Uterus (tissue), 4 donors: ENCODE data around the gene AKT3. TPM values are rescaled to one million over a fixed set of nuclear protein-coding genes. Genes with fewer than 3 reads are reported as not detected.
"Not testable (repeated sequence)": the region's sequence is repeated elsewhere in the genome, so short reads cannot be mapped to it uniquely, and the experiment has no call there.

Experiments
- DNase-seq, 2 donors: peaks; one replicate each; pipeline ENCODE4 v3.0.0-alpha.2; 2019 to 2020
- H3K27ac ChIP-seq, 2 donors: fragments of 200-600 bp; sonication (generic); 1 replicate in 1 of 2; 2 replicates in 1 of 2; pipeline ENCODE4 v1.5.1; 2016 to 2018
- H3K27me3 ChIP-seq, 2 donors: fragments of 200-600 bp; sonication (generic); one replicate each; pipeline ENCODE4 v1.5.1; 2018 to 2019; ENCODE audit warnings: control low read depth in 1 of 2
- H3K36me3 ChIP-seq, 2 donors: fragments of 200-600 bp; sonication (generic); one replicate each; pipeline ENCODE4 v1.5.1; 2019; ENCODE audit warnings: control low read depth in 1 of 2
- H3K4me1 ChIP-seq, 2 donors: fragments of 200-600 bp; sonication (generic); one replicate each; pipeline ENCODE4 v1.5.1; 2018 to 2019; ENCODE audit warnings: control low read depth in 1 of 2
- H3K4me3 ChIP-seq, 2 donors: fragments of 200-600 bp; sonication (generic); 1 replicate in 1 of 2; 2 replicates in 1 of 2; pipeline ENCODE4 v1.5.1; 2018 to 2019; ENCODE audit warnings: mild to moderate bottlenecking in 1 of 2
- H3K9me3 ChIP-seq, 2 donors: fragments of 200-600 bp; sonication (generic); one replicate each; pipeline ENCODE4 v1.5.1; 2019; ENCODE audit warnings: control low read depth in 1 of 2
- POLR2A ChIP-seq, 2 donors: fragments of 450-650 bp; IDR thresholded peaks; one replicate each; pipeline ENCODE4 v1.6.1; 2016; ENCODE audit warnings: antibody characterized with exemption in 2 of 2, mild to moderate bottlenecking in 1 of 2, moderate library complexity in 1 of 2
- intact Hi-C: fragments of 100-400 bp; cut with DNase I; formaldehyde crosslinking; loops from one replicate; pipeline ENCODE4 v1.15.1; 2023; ENCODE audit warnings: low total_unique reads
- total RNA-seq, 4 donors: library from RNA; depleted of rRNA in 3 of 4; stranded (reverse); fragments of >200 nt in 3 of 4; gene quantifications; one replicate each; pipeline versions ENCODE4 v1.1.0 to v1.2.4, GENCODE V29; 2014 to 2023
- TF ChIP-seq, protein P1 (sequence below), 4 experiments: fragments of 200-600 bp in 2 of 4; fragments of 450-650 bp in 2 of 4; sonication (generic) in 2 of 4; IDR thresholded peaks; one replicate each; pipeline ENCODE4 v1.5.1; 2016 to 2019; ENCODE audit warnings: antibody characterized with exemption in 4 of 4, mild to moderate bottlenecking in 2 of 4, moderate library complexity in 1 of 4
- donor health status: DM: yes; HTN: yes; CAD: no.

The AKT3 gene
- total RNA-seq, 4 donors from 2014 or later, result 39.2 to 227 (median 97.6) TPM

DNA sequence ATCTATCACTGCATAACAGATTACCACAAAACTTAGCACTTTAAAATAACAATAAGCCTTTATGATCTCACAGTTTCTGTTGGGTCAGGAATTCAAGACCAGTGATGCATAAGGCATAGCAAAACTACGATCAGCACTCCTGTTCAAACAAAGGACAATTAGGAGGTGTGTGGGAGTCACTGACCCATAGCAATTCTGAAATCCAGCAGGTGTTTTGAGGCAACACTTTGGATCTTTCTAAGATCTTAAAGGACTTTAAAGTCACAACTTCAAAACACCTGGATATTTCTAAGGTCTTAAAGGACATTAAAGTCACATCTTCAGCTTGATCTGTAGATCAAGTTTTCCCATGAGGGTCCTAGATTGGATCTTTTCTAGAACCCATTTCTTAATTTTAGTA lies 35.3 kb downstream of the AKT3 start:
- Histone ChIP-seq H3K27me3 (no peaks in the 10 kb centered on the region), H3K9me3 (peaks cover 0 to 8% of the 10 kb centered on the region in 2 donors), H3K4me1 (no peaks in the 10 kb centered on the region), H3K27ac (no peak overlapping the region), H3K4me3 (no peak overlapping the region), H3K36me3 (no peaks in the 10 kb centered on the region)
- TF ChIP-seq POLR2A (IDR thresholded peaks at IDR 0.05), result no peak
- TF ChIP-seq, protein P1, sequence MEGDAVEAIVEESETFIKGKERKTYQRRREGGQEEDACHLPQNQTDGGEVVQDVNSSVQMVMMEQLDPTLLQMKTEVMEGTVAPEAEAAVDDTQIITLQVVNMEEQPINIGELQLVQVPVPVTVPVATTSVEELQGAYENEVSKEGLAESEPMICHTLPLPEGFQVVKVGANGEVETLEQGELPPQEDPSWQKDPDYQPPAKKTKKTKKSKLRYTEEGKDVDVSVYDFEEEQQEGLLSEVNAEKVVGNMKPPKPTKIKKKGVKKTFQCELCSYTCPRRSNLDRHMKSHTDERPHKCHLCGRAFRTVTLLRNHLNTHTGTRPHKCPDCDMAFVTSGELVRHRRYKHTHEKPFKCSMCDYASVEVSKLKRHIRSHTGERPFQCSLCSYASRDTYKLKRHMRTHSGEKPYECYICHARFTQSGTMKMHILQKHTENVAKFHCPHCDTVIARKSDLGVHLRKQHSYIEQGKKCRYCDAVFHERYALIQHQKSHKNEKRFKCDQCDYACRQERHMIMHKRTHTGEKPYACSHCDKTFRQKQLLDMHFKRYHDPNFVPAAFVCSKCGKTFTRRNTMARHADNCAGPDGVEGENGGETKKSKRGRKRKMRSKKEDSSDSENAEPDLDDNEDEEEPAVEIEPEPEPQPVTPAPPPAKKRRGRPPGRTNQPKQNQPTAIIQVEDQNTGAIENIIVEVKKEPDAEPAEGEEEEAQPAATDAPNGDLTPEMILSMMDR (IDR thresholded peaks at IDR 0.05), result no peak
- intact Hi-C loops, result no loop called here
- no peak for DNase-seq

DNA sequence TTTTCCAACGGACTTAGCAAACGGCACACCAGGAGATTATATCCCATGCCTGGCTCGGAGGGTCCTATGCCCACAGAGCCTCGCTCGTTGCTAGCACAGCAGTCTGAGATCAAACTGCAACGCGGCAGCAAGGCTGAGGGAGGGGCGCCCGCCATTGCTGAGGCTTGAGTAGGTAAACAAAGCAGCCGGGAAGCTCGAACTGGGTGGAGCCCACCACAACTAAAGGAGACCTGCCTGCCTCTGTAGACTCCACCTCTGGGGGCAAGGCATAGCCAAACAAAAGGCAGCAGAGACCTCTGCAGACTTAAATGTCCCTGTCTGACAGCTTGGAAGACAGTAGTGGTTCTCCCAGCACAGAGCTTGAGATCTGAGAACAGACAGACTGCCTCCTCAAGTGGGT lies 42.7 kb downstream of the AKT3 start:
- intact Hi-C loops, DNase-seq, H3K4me1 ChIP-seq: not testable (repeated sequence)

DNA sequence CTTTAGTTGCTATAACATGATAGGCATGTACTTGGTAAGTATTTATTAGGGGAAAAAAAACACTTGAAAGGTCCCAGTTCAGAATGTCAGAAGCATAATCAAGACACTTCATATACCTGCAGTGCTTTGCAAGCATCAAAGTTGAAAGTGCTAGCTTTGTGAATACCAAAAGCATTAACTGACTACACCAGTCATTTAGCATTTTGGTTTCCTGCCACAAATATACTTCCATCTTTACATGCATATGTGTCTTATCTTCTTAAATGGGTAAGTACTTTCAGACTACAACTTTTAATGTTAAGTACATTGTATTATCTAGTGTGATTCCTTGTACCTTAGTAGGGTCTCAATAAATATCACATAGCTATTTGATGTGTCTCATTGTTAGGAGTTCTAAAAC lies 43.7 kb downstream of the AKT3 start:
- no peaks in the 10 kb centered on the region for H3K27me3 ChIP-seq
- no peak overlapping the region for H3K4me3 ChIP-seq
- H3K36me3 ChIP-seq, result no peaks in the 10 kb centered on the region
- no peak for DNase-seq
- H3K9me3 ChIP-seq, result no peaks in the 10 kb centered on the region
- no peak for TF ChIP-seq POLR2A (IDR thresholded peaks at IDR 0.05)
- TF ChIP-seq, protein P1 (IDR thresholded peaks at IDR 0.05), result no peak
- H3K4me1 ChIP-seq, result no peaks in the 10 kb centered on the region
- no peak overlapping the region for H3K27ac ChIP-seq
- intact Hi-C loops, result no loop called here

More for the DNA sequence above, 42.7 kb downstream of the AKT3 start:
- not testable (repeated sequence) for H3K27ac ChIP-seq, H3K36me3 ChIP-seq, H3K27me3 ChIP-seq, H3K9me3 ChIP-seq, H3K4me3 ChIP-seq

DNA sequence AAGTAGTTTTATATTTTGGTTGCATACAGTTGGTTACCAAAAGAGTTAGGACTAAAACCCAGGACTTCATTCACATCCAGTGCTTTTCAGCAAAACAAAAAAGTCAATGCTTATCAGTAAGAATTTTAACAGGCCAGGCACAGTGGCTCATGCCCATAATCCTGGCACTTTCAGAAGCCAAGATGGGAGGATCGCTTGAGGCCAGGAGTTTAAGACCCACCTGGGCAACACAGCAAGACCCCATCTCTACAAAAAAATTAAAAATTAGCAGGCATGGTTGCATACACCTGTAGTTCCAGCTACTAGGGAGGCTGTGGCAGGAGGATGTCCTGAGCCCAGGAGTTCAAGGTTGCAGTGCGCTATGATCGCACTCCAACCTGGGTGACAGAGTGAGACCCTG lies 47.3 kb downstream of the AKT3 start:
- H3K36me3 ChIP-seq, result no peaks in the 10 kb centered on the region
- no peak overlapping the region for H3K27ac ChIP-seq
- H3K4me3 ChIP-seq, result no peak overlapping the region
- no peaks in the 10 kb centered on the region for H3K27me3 ChIP-seq
- TF ChIP-seq POLR2A (IDR thresholded peaks at IDR 0.05), result no peak
- TF ChIP-seq, protein P1 (IDR thresholded peaks at IDR 0.05), result no peak
- DNase-seq, result no peak
- intact Hi-C loops, result no loop called here
- H3K9me3 ChIP-seq, result no peaks in the 10 kb centered on the region
- H3K4me1 ChIP-seq, result peaks cover 0 to 12% of the 10 kb centered on the region in 2 donors

DNA sequence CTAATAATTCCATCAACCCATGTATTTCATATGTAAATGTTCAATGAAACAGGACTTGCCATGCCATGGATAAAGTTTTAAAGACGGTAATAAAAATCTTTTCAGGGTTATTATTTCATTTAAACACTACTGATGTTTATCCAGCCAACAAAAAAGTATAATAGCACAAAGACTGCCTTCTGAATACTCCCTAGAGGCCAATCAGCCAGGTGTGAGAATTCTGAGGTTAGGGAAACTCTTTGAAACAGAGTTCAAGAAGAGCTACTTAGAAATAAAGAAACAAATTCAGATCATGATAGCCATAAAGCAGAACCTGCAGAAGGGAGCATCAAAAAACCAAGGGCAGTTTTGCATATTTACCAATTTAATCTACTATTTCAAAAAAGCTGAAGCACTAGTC lies 48.7 kb downstream of the AKT3 start:
- Histone ChIP-seq H3K27ac (no peak overlapping the region), H3K4me3 (no peak overlapping the region), H3K27me3 (no peaks in the 10 kb centered on the region), H3K4me1 (peaks cover 0 to 12% of the 10 kb centered on the region in 2 donors), H3K9me3 (no peaks in the 10 kb centered on the region), H3K36me3 (no peaks in the 10 kb centered on the region)
- TF ChIP-seq, protein P1 (IDR thresholded peaks at IDR 0.05), result no peak
- TF ChIP-seq POLR2A (IDR thresholded peaks at IDR 0.05), result no peak
- no peak for DNase-seq
- intact Hi-C loops, result no loop called here

DNA sequence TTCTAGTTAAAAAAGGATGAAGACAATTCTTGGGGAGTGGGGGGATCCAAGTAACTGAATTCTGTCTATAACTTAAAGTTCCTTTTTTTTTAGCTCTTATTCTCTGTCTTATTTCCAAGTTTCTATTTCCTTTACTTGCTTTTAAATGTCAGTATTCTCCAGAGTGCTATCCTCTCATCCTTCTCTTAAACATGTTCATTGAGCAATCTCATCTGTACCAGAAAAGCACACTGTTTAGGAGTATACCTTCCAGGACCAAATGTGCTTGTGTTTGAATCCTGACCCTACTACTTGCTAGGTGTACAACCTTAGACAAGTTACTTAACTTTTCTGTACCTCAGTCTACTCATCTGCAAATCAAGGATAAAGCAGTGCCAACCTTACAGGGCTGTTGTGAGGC lies 50.1 kb downstream of the AKT3 start:
- H3K9me3 ChIP-seq, result no peaks in the 10 kb centered on the region
- peaks cover 0 to 17% of the 10 kb centered on the region in 2 donors for H3K4me1 ChIP-seq
- H3K27ac ChIP-seq, result no peak overlapping the region
- no peaks in the 10 kb centered on the region for H3K36me3 ChIP-seq
- intact Hi-C loops, result no loop called here
- DNase-seq, result no peak
- no peaks in the 10 kb centered on the region for H3K27me3 ChIP-seq
- H3K4me3 ChIP-seq, result no peak overlapping the region
- TF ChIP-seq, protein P1 (IDR thresholded peaks at IDR 0.05), result no peak
- no peak for TF ChIP-seq POLR2A (IDR thresholded peaks at IDR 0.05)
